Type B pancreatic cell (in vitro differentiated cells): ENCODE results near the gene IAH1. TPM values are rescaled to one million over a fixed set of nuclear protein-coding genes. Genes with fewer than 3 reads are reported as not detected.

ENCODE experiments used
- DNase-seq: peaks from one replicate; pipeline ENCODE4 v3.0.0; 2021; ENCODE audit warnings: mixed read lengths; ENCODE audit not compliant: unreplicated experiment; ENCODE audit errors: extremely low spot score
- H3K27ac Mint-ChIP-seq: 2 replicates; pipeline ENCODE4 v1.8.0; 2021; ENCODE audit warnings: mild to moderate bottlenecking, mixed read lengths
- H3K27me3 Mint-ChIP-seq: 2 replicates; pipeline ENCODE4 v1.8.0; 2021; ENCODE audit warnings: mixed read lengths
- H3K36me3 Mint-ChIP-seq: 2 replicates; pipeline ENCODE4 v1.8.0; 2021; ENCODE audit warnings: mixed read lengths
- H3K4me1 Mint-ChIP-seq: one replicate; pipeline ENCODE4 v1.8.0; 2021; ENCODE audit warnings: mixed read lengths; ENCODE audit not compliant: unreplicated experiment
- H3K4me3 Mint-ChIP-seq: 2 replicates; pipeline ENCODE4 v1.8.0; 2021; ENCODE audit warnings: mild to moderate bottlenecking, mixed read lengths
- H3K9me3 Mint-ChIP-seq: 2 replicates; pipeline ENCODE4 v1.8.0; 2021; ENCODE audit warnings: mixed read lengths
- total RNA-seq: library from RNA; stranded (reverse); gene quantifications from 2 replicates; pipeline ENCODE4 v1.2.1, GENCODE V29; 2021; ENCODE audit warnings: low replicate concordance
- TF ChIP-seq, protein P1 (sequence below): fragments of 200-600 bp; sonication (generic); conservative IDR thresholded peaks from 2 replicates; pipeline ENCODE4 v1.5.0; 2021; ENCODE audit warnings: antibody characterized with exemption, mild to moderate bottlenecking

The IAH1 gene
- total RNA-seq, 1 donor from 2014 or later, result 43.9 TPM

DNA sequence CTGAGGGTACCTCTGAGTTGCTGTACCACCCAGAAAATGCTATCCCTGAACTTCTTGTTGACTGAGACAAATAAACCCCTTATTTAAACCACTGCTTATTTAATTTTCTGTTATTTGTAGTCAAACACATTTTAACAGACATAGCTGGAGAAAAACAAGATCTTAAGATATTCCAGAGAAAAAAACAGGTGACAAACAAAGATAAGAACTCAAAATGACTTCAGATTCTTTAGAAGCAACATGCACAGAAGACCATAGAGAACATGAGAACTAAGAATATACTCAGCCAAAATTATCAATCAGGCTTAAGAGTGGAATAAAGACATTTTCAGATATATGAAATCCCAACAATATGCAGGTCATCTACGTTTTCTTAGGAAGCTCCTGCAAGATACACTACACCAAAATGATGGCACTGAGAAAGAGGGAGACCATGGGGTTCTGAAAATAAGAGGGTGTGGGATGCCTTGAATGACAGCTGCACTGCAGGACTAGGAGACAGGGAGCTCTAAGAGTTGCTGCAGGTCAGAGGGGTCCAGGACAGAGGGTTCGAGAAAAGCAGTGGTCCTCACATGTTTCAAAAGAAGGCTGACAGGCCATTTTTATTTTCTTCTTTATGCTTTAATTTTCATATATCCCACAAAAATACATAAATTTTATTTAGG lies 42.9 kb downstream of the IAH1 start:
- Mint-ChIP-seq H3K36me3 (peaks cover 39% of the 10 kb centered on the region), H3K4me1 (no peaks in the 10 kb centered on the region), H3K27me3 (no peaks in the 10 kb centered on the region), H3K27ac (no peak overlapping the region), H3K4me3 (no peak overlapping the region), H3K9me3 (no peaks in the 10 kb centered on the region)
- TF ChIP-seq, protein P1, sequence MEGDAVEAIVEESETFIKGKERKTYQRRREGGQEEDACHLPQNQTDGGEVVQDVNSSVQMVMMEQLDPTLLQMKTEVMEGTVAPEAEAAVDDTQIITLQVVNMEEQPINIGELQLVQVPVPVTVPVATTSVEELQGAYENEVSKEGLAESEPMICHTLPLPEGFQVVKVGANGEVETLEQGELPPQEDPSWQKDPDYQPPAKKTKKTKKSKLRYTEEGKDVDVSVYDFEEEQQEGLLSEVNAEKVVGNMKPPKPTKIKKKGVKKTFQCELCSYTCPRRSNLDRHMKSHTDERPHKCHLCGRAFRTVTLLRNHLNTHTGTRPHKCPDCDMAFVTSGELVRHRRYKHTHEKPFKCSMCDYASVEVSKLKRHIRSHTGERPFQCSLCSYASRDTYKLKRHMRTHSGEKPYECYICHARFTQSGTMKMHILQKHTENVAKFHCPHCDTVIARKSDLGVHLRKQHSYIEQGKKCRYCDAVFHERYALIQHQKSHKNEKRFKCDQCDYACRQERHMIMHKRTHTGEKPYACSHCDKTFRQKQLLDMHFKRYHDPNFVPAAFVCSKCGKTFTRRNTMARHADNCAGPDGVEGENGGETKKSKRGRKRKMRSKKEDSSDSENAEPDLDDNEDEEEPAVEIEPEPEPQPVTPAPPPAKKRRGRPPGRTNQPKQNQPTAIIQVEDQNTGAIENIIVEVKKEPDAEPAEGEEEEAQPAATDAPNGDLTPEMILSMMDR, result no peak
- DNase-seq, result no peak

DNA sequence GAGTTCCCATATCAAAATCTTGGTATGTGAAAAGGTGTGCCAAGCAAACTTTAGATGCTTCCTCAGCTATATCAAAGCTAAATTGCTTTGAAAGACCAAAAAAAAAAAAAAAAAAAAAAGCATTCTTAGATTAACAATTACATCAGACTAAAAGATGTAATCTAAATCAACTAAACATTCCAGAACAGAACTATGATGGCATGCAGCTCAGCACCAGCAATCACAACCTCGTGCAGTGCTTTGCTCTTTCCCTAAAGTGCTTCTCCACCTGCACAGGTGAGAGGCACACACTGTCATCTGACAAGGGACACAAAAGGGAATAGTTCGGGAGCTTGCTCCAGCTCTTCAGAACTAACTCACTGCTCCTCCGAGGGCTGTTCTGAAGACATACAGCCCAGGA lies 43.8 kb downstream of the IAH1 start:
- peaks cover 38% of the 10 kb centered on the region for H3K36me3 Mint-ChIP-seq
- no peaks in the 10 kb centered on the region for H3K9me3 Mint-ChIP-seq
- H3K27me3 Mint-ChIP-seq, result no peaks in the 10 kb centered on the region
- no peak for DNase-seq
- no peak overlapping the region for H3K4me3 Mint-ChIP-seq
- H3K27ac Mint-ChIP-seq, result no peak overlapping the region
- TF ChIP-seq, protein P1, result no peak
- no peaks in the 10 kb centered on the region for H3K4me1 Mint-ChIP-seq

DNA sequence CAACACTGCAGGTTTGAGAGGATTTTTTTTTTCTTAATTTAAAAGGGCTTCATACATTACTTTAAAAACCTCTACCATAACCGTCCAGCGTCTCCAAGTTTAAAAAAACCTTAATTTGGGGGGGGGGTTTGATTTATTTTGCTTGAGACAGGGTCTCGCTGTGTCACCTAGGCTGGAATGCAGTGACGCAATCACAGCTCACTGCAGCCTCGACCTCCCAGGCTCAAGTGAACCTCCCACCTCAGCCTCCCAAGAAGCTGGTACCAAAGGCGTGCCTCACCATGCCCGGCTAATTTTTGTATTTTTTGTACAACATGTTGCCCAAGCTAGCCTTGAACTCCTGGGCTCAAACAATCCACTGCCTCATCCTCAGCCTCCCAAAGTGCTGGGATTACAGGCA lies 44.4 kb downstream of the IAH1 start:
- TF ChIP-seq, protein P1, result no peak
- no peaks in the 10 kb centered on the region for H3K4me1 Mint-ChIP-seq
- DNase-seq, result no peak
- H3K9me3 Mint-ChIP-seq, result no peaks in the 10 kb centered on the region
- H3K27ac Mint-ChIP-seq, result no peak overlapping the region
- H3K4me3 Mint-ChIP-seq, result no peak overlapping the region
- no peaks in the 10 kb centered on the region for H3K27me3 Mint-ChIP-seq
- H3K36me3 Mint-ChIP-seq, result peaks cover 34% of the 10 kb centered on the region

DNA sequence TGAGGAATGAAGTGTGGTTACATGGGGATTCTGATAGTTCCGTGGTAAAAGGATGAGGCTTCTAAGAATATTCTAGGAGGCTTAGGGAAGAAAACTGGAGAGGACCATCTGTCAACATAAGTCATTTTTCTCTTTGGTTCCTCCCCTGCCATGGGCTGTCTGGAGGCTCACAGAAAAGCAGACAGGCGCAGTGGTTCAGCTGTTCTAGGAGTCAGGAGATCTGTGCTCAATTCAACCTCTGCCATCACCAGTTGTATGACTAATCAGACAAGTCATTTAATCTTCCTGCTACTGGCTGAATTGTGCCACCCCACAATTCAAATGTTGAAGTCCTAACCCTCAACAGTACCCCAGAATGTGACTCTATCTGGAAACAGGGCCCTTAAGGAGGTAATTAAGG lies 44.9 kb downstream of the IAH1 start:
- TF ChIP-seq, protein P1, result no peak
- Mint-ChIP-seq H3K9me3 (no peaks in the 10 kb centered on the region), H3K4me3 (no peak overlapping the region), H3K27ac (no peak overlapping the region), H3K4me1 (no peaks in the 10 kb centered on the region), H3K36me3 (peaks cover 34% of the 10 kb centered on the region), H3K27me3 (no peaks in the 10 kb centered on the region)
- DNase-seq, result no peak

DNA sequence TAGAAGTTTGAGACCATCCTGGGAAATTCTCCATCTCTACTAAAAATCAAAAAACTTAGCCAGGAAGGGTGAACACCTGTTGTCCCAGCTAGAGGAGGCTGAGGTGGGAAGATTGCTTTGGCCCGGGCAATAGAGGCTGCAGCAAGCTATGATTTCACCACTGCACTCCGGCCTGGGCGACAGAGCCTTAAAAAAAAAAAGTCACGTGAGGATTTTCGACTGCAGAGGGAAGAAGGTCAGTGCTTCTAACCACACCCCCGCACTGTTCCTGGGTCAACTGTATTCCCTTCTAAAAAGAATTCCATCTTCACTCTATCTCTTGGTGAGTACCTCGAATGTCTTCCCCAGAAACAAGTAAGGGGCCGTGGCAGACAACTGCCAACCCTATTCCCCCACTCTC lies 49.9 kb downstream of the IAH1 start:
- Mint-ChIP-seq H3K4me1 (no peaks in the 10 kb centered on the region), H3K27me3 (no peaks in the 10 kb centered on the region), H3K4me3 (no peak overlapping the region), H3K27ac (no peak overlapping the region), H3K9me3 (no peaks in the 10 kb centered on the region), H3K36me3 (peaks cover 34% of the 10 kb centered on the region)
- DNase-seq, result no peak
- TF ChIP-seq, protein P1, result no peak

DNA sequence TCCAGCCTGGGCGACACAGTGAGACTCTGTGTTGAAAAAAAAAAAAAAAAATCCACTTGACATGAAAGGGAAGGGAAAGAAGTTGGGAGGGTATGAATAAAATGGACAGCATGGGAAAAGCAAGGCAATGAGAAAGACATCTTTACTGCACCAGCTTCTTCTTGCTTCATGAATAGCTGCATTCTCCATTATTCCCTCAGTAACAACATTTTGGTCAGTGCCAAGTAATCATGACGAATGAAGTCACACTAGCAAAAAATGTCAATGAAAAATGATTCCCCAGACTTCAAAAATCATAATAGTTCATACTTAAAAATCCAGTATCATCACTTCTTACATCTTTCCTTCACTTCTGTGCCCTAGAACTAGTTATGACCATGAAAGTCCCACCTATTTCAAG lies 50.9 kb downstream of the IAH1 start:
- H3K27me3 Mint-ChIP-seq, result no peaks in the 10 kb centered on the region
- no peak overlapping the region for H3K27ac Mint-ChIP-seq
- no peaks in the 10 kb centered on the region for H3K4me1 Mint-ChIP-seq
- H3K36me3 Mint-ChIP-seq, result peaks cover 29% of the 10 kb centered on the region
- no peak for DNase-seq
- TF ChIP-seq, protein P1, result no peak
- H3K9me3 Mint-ChIP-seq, result no peaks in the 10 kb centered on the region
- no peak overlapping the region for H3K4me3 Mint-ChIP-seq
